GM18508 (cell line): ENCODE data around the gene SLC6A6.
"Not testable (repeated sequence)": the region's sequence is repeated elsewhere in the genome, so short reads cannot be mapped to it uniquely, and the experiment has no call there.

ENCODE experiments used
- ATAC-seq: cut with Tn5 transposase; IDR thresholded peaks from one replicate; pipeline ENCODE4 v1.9.1; 2021; ENCODE audit warnings: moderate number of reproducible peaks; ENCODE audit not compliant: insufficient read depth, unreplicated experiment

Gene SLC6A6

GRCh38 chr3:14397046-14397445, 5.4 kb upstream of the SLC6A6 start:
- no peak for ATAC-seq

GRCh38 chr3:14397531-14397930, 4.9 kb upstream of the SLC6A6 start:
- no peak for ATAC-seq

GRCh38 chr3:14397940-14398796, 4.2 kb upstream of the SLC6A6 start:
- no peak for ATAC-seq

- ATAC-seq = no peak
Measured at GRCh38 chr3:14398797-14399106, 3.7 kb upstream of the SLC6A6 start.

GRCh38 chr3:14401692-14402303, 608 bp upstream of the SLC6A6 start:
- ATAC-seq = no peak

- no peak for ATAC-seq
Measured at GRCh38 chr3:14403619-14404155, 1.3 kb downstream of the SLC6A6 start.

- ATAC-seq = no peak
Measured at GRCh38 chr3:14404186-14404585, 1.8 kb downstream of the SLC6A6 start.

- ATAC-seq = no peak
Measured at GRCh38 chr3:14404631-14405359, 2.4 kb downstream of the SLC6A6 start.

GRCh38 chr3:14405360-14406238, 3.2 kb downstream of the SLC6A6 start:
- no peak for ATAC-seq

GRCh38 chr3:14406336-14406735, 3.9 kb downstream of the SLC6A6 start:
- no peak for ATAC-seq

GRCh38 chr3:14406766-14407165, 4.4 kb downstream of the SLC6A6 start:
- no peak for ATAC-seq

GRCh38 chr3:14407203-14407602, 4.8 kb downstream of the SLC6A6 start:
- no peak for ATAC-seq

GRCh38 chr3:14409779-14410063, 7.3 kb downstream of the SLC6A6 start:
- not testable (repeated sequence) for ATAC-seq

GRCh38 chr3:14410106-14410502, 7.7 kb downstream of the SLC6A6 start:
- ATAC-seq = no peak

- no peak for ATAC-seq
Measured at GRCh38 chr3:14410503-14411165, 8.2 kb downstream of the SLC6A6 start.

- no peak for ATAC-seq
Measured at GRCh38 chr3:14411166-14411526, 8.7 kb downstream of the SLC6A6 start.

GRCh38 chr3:14411988-14412387, 9.6 kb downstream of the SLC6A6 start:
- no peak for ATAC-seq

GRCh38 chr3:14412831-14413380, 10.5 kb downstream of the SLC6A6 start:
- no peak for ATAC-seq

GRCh38 chr3:14413381-14414071, 11.1 kb downstream of the SLC6A6 start:
- no peak for ATAC-seq
